Memory B cell (primary cell): Measurements from ENCODE around the gene CHRND.
"Not testable (repeated sequence)": the region's sequence is repeated elsewhere in the genome, so short reads cannot be mapped to it uniquely, and the experiment has no call there.

Experiments used
- ATAC-seq: fragments of 150-1000 bp; cut with Tn5 transposase; 2 replicates; pipeline ENCODE4 v1.10.0; 2021; ENCODE audit warnings: low read depth, mild to moderate bottlenecking, moderate library complexity
- DNase-seq, 2 donors: peaks; one replicate each; pipeline ENCODE4 v3.0.0; 2022; ENCODE audit warnings: low spot score in 2 of 2
- H3K27ac Mint-ChIP-seq: one replicate; pipeline ENCODE4 v1.8.0; 2022; ENCODE audit warnings: mild to moderate bottlenecking, moderate library complexity, mixed read lengths
- H3K27me3 Mint-ChIP-seq: one replicate; pipeline ENCODE4 v1.8.0; 2022; ENCODE audit warnings: mixed read lengths
- H3K36me3 Mint-ChIP-seq: one replicate; pipeline ENCODE4 v1.8.0; 2022; ENCODE audit warnings: mild to moderate bottlenecking, mixed read lengths
- H3K4me1 Mint-ChIP-seq: one replicate; pipeline ENCODE4 v1.8.0; 2022; ENCODE audit warnings: mixed read lengths
- H3K4me3 Mint-ChIP-seq: one replicate; pipeline ENCODE4 v1.8.0; 2022; ENCODE audit warnings: mild to moderate bottlenecking, moderate library complexity, mixed read lengths
- H3K9me3 Mint-ChIP-seq: one replicate; pipeline ENCODE4 v1.8.0; 2022; ENCODE audit warnings: mixed read lengths

CHRND gene

DNA sequence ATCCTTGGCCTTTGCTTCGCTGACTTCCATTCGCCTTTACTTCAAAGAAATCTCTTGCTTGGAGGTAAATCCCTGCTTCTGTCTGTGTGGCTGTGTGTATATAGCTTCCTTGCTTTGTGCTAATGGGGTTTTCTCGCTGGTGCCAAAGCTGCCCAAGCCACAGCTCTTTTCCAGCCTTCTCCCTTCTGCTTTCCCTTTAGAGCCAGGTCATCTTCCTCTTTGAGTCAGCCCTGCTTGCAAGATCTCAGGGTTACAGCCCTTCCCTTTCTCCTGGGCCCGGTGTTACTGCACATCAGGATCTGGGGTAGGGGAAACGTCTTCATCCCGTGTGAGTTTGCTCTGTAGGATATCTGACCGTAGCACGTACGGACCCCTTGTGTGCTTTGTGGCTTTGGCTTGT, 43.6 kb downstream of the CHRND start:
- H3K36me3 Mint-ChIP-seq: peaks cover 48% of the 10 kb centered on the region
- ATAC-seq (no peak), DNase-seq (no peak)
- H3K9me3 Mint-ChIP-seq: no peaks in the 10 kb centered on the region
- no peaks in the 10 kb centered on the region for H3K27me3 Mint-ChIP-seq
- no peak overlapping the region for H3K27ac Mint-ChIP-seq
- H3K4me1 Mint-ChIP-seq: no peaks in the 10 kb centered on the region
- H3K4me3 Mint-ChIP-seq: no peak overlapping the region

DNA sequence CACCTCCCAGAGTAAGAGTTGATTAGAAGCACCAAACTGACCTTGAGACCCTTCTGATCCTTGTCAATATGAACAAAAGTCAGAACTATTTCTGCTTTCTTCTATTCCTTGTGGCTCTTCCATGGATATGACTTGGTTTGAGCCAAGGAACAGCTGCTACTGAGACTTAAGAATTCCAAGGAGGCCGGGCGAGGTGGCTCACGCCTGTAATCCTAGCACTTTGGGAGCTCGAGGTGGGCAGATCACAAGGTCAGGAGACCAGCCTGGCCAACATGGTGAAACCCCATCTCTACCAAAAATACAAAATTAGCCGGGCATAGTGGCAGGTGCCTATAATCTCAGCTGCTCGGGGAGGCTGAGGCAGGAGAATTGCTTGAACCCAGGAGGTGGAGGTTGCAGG, 44.5 kb downstream of the CHRND start:
- not testable (repeated sequence) for H3K4me1 Mint-ChIP-seq, DNase-seq, H3K9me3 Mint-ChIP-seq, H3K27ac Mint-ChIP-seq, H3K27me3 Mint-ChIP-seq, ATAC-seq, H3K4me3 Mint-ChIP-seq
- peaks cover 50% of the 10 kb centered on the region for H3K36me3 Mint-ChIP-seq

DNA sequence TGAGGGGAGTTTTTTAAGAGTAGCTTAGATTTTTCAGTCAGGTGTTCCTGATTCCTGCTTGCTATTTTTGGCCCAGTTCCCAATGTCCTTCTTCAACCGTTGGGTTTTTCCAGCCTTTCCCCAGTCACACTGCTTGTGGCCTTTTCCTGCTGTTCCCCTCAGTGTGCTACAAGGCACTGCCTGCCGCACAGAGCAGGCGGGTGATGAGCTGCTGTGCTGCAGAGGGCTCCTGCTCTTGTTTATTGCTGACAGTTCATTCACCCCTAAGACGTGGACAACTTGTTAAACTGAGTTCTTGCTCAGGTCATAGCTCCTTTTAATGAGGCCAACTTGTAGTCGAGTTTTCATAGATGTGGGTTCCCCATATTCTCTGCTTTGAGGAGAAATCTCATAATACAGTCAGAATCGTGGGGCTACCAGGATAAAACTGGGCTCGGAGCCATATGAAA, 45.1 kb downstream of the CHRND start:
- no peak overlapping the region for H3K27ac Mint-ChIP-seq
- no peak overlapping the region for H3K4me3 Mint-ChIP-seq
- H3K4me1 Mint-ChIP-seq: no peaks in the 10 kb centered on the region
- H3K27me3 Mint-ChIP-seq: no peaks in the 10 kb centered on the region
- H3K9me3 Mint-ChIP-seq: no peaks in the 10 kb centered on the region
- no peak for ATAC-seq
- no peak for DNase-seq
- H3K36me3 Mint-ChIP-seq: peaks cover 48% of the 10 kb centered on the region

DNA sequence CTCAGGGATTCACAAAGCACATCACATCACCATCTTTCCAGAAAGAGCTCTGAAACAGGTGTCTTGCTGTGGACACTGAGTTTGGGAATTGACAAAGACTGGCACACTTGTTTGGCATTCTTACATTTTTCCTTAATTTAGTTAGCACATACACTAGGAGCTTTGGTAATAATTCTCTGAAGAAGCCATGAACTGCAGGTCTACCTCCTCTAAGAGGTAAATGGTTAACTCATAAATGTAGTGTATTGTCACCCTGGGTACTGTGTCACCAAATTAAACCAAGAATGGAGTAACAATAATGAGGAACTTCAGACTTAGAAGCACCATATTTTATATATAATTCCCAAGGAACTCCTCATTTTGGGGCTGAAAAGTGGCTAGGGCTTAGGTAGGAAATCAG, 47.1 kb downstream of the CHRND start:
- Mint-ChIP-seq H3K9me3 (no peaks in the 10 kb centered on the region), H3K27ac (no peak overlapping the region), H3K27me3 (no peaks in the 10 kb centered on the region), H3K4me1 (no peaks in the 10 kb centered on the region), H3K4me3 (no peak overlapping the region), H3K36me3 (peaks cover 39% of the 10 kb centered on the region)
- no peak for ATAC-seq
- no peak for DNase-seq

DNA sequence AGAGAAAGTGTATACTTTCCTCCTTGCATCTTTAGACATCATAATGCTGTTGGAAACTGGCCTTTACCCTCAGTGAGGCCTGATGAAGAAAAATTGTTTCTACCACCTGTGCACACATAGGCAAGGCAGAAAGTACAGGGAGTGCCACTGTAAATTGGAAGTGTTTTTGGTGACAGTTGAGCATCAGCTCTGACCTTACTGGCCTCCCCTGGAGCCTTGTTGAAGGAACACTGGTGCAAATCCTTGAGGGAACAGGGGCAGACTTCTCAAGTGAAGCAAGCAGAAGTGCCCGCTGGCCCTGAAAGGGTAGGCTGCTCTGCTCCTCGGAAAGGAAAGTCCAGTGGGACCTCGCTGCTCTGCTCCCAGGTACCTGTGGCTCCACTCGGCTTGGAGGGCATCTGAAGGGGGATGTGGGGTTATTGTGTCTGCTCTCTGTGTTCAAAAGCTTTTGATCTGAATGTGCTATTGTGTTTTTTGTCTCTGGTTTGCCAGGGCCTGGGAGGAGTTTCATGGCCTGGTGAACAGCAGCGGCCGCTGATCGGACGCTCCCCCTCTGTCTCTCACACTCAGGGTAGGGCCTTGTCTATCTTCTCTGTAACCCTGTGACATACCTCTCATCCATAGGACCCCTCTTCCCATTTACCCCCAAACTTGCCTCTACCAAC, 47.9 kb downstream of the CHRND start:
- H3K36me3 Mint-ChIP-seq: peaks cover 37% of the 10 kb centered on the region
- H3K4me3 Mint-ChIP-seq: no peak overlapping the region
- no peak overlapping the region for H3K27ac Mint-ChIP-seq

DNA sequence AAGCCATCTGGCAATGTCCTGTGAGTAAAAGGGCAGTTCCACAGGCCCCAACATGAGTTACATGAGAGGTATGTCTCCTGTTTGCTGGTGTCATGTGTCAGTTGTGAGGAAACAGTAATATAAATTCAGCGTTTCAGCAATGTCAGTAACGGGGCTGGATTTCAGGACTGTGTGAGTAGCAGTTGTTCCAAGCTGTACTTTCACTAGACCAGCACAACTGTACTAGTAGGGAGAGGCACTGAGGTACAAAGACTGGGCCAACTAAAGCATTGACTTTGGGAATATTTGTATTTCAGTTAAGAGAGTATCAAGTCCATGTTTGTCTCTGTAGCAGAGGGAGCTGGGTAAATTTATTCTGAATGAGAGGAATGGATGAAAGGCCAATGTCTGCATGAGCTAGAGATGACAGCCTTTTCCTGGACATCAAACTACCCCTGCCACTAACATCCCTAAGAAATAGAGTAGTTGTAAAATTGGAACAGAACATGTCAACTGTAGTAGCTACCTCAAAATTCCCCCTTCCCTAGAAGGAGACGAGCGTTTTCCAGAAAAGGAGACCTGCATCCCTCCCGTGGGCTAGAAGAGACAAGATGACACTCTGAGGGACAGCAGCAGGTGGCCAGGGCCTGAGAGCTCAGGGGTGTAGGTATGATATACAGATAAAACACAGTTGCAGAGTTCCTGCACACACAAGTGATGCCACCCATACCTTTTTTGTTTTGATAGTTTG, 48.9 kb downstream of the CHRND start:
- Mint-ChIP-seq H3K27me3 (no peaks in the 10 kb centered on the region), H3K4me1 (no peaks in the 10 kb centered on the region), H3K9me3 (no peaks in the 10 kb centered on the region), H3K36me3 (peaks cover 31% of the 10 kb centered on the region), H3K27ac (no peak overlapping the region), H3K4me3 (no peak overlapping the region)
- ATAC-seq (no peak), DNase-seq (no peak)

More for the DNA sequence above, 47.9 kb downstream of the CHRND start:
- no peaks in the 10 kb centered on the region for H3K9me3 Mint-ChIP-seq
- no peaks in the 10 kb centered on the region for H3K27me3 Mint-ChIP-seq
- ATAC-seq: no peak
- DNase-seq: no peak
- H3K4me1 Mint-ChIP-seq: no peaks in the 10 kb centered on the region

DNA sequence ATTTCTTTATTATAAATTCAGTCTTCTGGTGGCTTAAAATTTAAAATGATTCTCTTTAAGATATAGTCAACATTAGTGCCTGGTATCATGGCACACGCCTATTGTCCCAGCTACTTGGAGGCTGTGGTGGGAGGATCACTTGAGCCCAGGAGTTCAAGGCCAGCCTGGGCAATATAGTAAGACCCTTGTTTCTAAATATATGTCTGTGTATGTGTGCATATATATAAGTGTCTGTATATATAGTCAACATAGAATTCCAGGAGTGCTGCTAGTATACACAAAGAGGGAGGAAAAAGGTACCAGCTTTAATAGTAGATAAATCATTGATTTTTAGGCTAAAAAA, 49.4 kb downstream of the CHRND start:
- H3K27me3 Mint-ChIP-seq: no peaks in the 10 kb centered on the region
- DNase-seq (no peak), ATAC-seq (no peak)
- no peak overlapping the region for H3K4me3 Mint-ChIP-seq
- no peaks in the 10 kb centered on the region for H3K9me3 Mint-ChIP-seq
- peaks cover 32% of the 10 kb centered on the region for H3K36me3 Mint-ChIP-seq
- H3K4me1 Mint-ChIP-seq: peaks cover 5% of the 10 kb centered on the region
- H3K27ac Mint-ChIP-seq: no peak overlapping the region

DNA sequence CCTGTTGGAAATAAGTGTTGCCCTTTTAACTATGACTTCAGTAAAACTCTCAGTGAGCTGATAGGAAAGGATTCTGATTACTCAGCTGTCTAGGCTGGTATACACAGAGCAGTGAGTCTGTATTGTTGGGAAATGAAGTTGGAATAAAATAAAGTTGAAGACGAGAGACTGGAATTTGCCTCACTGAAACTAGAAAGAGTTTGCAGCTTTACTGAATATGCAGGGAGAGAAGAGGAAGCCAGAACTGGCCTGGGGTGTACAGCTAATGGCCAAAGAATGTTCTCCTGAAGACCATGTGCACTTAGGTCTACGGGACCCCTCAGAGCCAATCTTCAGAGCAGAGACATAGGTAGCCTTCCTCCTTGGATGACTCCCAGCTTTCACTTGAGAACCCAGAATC, 51.0 kb downstream of the CHRND start:
- Mint-ChIP-seq H3K27ac (no peak overlapping the region), H3K4me3 (no peak overlapping the region), H3K36me3 (peaks cover 43% of the 10 kb centered on the region), H3K27me3 (no peaks in the 10 kb centered on the region), H3K9me3 (no peaks in the 10 kb centered on the region), H3K4me1 (peaks cover 8% of the 10 kb centered on the region)
- no peak for ATAC-seq
- no peak for DNase-seq

DNA sequence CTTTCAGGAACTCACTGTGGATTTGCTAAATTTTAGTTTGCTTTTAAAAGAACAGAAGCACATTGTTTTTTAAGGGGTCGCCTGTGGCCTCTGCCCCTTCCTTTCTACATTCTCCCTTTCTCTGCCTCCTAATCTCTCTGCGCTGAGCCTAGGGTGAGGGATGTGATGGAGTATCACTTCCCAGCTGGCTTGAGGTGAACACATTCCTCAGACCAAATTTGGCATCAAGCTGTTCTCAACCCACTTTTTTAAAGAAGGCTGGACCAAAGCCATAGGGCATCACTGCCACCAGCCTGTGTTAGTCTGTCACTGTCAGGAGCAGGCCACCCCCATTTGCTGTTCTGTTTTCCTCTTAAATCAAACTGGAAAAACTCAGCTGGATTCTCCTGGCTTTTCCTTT, 51.9 kb downstream of the CHRND start:
- Mint-ChIP-seq H3K36me3 (peaks cover 50% of the 10 kb centered on the region), H3K4me3 (no peak overlapping the region), H3K27ac (no peak overlapping the region), H3K9me3 (peaks cover 4% of the 10 kb centered on the region), H3K4me1 (peaks cover 8% of the 10 kb centered on the region), H3K27me3 (no peaks in the 10 kb centered on the region)
- no peak for ATAC-seq
- DNase-seq: no peak

DNA sequence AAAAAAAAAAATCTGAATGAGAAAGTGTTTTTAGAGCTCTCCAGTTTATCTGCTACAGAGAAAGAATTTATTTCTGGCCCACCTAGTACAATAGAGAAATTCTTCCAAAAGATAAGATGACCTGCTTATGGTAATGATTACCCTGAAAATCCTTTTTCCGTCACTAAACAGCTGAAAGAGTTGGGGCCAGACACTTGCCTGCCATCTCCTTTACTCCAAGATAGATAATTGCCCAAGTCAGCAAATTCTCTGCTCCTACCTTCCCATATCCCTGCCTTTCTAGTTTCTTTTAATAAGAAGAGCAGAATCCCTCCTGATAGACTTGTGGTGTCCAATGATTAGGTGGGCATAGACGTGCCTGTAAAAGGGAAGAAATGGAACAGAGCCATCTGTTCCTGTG, 52.7 kb downstream of the CHRND start:
- DNase-seq (no peak), ATAC-seq (no peak)
- Mint-ChIP-seq H3K9me3 (peaks cover 6% of the 10 kb centered on the region), H3K36me3 (peaks cover 54% of the 10 kb centered on the region), H3K27me3 (no peaks in the 10 kb centered on the region), H3K4me3 (no peak overlapping the region), H3K4me1 (peaks cover 8% of the 10 kb centered on the region), H3K27ac (no peak overlapping the region)

DNA sequence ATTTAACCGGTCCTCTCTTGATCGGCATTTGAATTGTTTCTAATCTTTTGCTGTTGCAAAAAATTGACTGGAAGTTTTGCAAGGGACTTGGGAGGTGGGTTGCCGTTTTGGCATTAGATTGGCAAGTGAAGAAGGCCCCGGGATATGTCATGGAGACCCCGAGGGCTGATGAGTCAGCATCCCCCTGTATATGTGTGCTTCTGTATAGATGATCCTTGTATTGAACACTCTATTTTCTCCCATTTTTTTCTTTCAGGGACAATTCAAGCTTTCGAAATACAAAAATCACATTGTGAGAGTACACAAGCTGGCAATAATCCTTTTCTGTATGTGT, 54.7 kb downstream of the CHRND start:
- peaks cover 53% of the 10 kb centered on the region for H3K36me3 Mint-ChIP-seq
- H3K27me3 Mint-ChIP-seq: no peaks in the 10 kb centered on the region
- H3K27ac Mint-ChIP-seq: peak overlapping the region; percentile 47

DNA sequence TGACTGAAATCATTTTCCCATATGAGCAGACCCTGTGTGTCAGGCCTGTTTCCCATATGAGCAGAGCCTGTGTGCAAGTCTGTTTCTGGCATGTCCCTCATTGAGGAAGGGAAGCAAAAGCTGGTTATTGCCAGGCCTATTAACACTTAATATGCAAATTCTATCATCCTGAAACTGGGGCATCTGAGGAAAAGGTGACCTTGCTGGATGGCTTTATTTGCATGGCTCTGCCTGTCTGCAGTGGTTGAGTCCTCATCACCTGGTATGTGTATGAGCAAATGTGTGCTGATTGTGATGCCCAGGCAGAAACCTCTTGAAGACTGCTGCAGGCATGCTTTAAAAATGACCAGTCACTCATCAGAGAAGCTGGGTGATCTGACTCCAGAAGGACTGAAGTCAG, 55.8 kb downstream of the CHRND start:
- Mint-ChIP-seq H3K27me3 (no peaks in the 10 kb centered on the region), H3K4me1 (peaks cover 8% of the 10 kb centered on the region), H3K36me3 (peaks cover 51% of the 10 kb centered on the region), H3K27ac (no peak overlapping the region), H3K4me3 (no peak overlapping the region), H3K9me3 (peaks cover 6% of the 10 kb centered on the region)
- DNase-seq: no peak
- no peak for ATAC-seq

More for the DNA sequence above, 54.7 kb downstream of the CHRND start:
- Mint-ChIP-seq H3K4me1 (peaks cover 8% of the 10 kb centered on the region), H3K9me3 (peaks cover 6% of the 10 kb centered on the region), H3K4me3 (no peak overlapping the region)
- DNase-seq (no peak), ATAC-seq (no peak)

DNA sequence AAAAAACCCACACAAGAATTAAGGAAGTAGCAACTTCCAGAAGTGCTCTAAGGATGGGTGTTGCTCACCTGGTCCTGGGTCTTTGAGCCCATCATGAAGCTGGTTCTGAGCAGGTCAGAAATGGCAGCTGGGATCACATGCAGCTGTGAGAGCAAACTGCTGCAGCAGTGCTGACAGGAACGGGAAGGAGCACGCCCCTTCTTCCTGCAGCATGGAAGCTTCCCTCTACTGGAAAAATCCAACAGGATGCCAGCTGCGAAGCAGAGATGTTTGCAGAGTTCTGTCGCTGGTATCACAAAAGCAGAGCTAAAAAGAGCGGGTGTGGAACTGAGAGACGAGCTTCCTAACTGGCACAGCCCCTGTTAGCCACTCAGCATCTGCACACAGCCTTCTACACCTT, 58.3 kb downstream of the CHRND start:
- H3K4me1 Mint-ChIP-seq: peaks cover 8% of the 10 kb centered on the region
- DNase-seq: no peak
- ATAC-seq: no peak
- no peak overlapping the region for H3K4me3 Mint-ChIP-seq
- no peaks in the 10 kb centered on the region for H3K27me3 Mint-ChIP-seq
- H3K27ac Mint-ChIP-seq: no peak overlapping the region
- peaks cover 6% of the 10 kb centered on the region for H3K9me3 Mint-ChIP-seq
- peaks cover 43% of the 10 kb centered on the region for H3K36me3 Mint-ChIP-seq
